ENCODE results near the gene RASSF1.
"Not testable (repeated sequence)": the region's sequence is repeated elsewhere in the genome, so short reads cannot be mapped to it uniquely, and the experiment has no call there.

RASSF1 gene

GRCh38 chr3:50323614-50324199 is 16.9 kb downstream of the RASSF1 start:
- DNase-seq (ENCODE audit: low spot score), result no peak

- DNase-seq (ENCODE audit: low spot score), result no peak
Measured at GRCh38 chr3:50323092-50323600, 17.5 kb downstream of the RASSF1 start.

GRCh38 chr3:50322386-50323091 is 18.1 kb downstream of the RASSF1 start, which contains the start of gene HYAL2:
Gene HYAL2 (minus strand): TSS chr3:50322745. CDS start chr3:50320489, 2,256 bp downstream.
- DNase-seq (ENCODE audit: low spot score), result no peak

GRCh38 chr3:50322115-50322385 is 18.6 kb downstream of the RASSF1 start:
- DNase-seq (ENCODE audit: low spot score), result no peak

- peak; percentile 78 for DNase-seq (ENCODE audit: low spot score)
Measured at GRCh38 chr3:50321336-50322114, 19.1 kb downstream of the RASSF1 start.

GRCh38 chr3:50320853-50321335 is 19.7 kb downstream of the RASSF1 start:
- peak; percentile 49 for DNase-seq (ENCODE audit: low spot score)

- DNase-seq (ENCODE audit: low spot score), result no peak
Measured at GRCh38 chr3:50319894-50320625, 20.6 kb downstream of the RASSF1 start.

GRCh38 chr3:50319181-50319893 is 21.3 kb downstream of the RASSF1 start:
- DNase-seq (ENCODE audit: low spot score), result no peak

GRCh38 chr3:50318615-50319014 is 22.0 kb downstream of the RASSF1 start:
- DNase-seq (ENCODE audit: low spot score), result no peak

- DNase-seq (ENCODE audit: low spot score), result no peak
Measured at GRCh38 chr3:50318163-50318562, 22.5 kb downstream of the RASSF1 start.

- DNase-seq (ENCODE audit: low spot score), result no peak
Measured at GRCh38 chr3:50317300-50317699, 23.3 kb downstream of the RASSF1 start.

GRCh38 chr3:50316657-50317242 is 23.9 kb downstream of the RASSF1 start:
- DNase-seq (ENCODE audit: low spot score), result peak; percentile 87

- no peak for DNase-seq (ENCODE audit: low spot score)
Measured at GRCh38 chr3:50314816-50315215, 25.8 kb downstream of the RASSF1 start.

GRCh38 chr3:50314342-50314741 is 26.3 kb downstream of the RASSF1 start:
- no peak for DNase-seq (ENCODE audit: low spot score)

- DNase-seq (ENCODE audit: low spot score), result not testable (repeated sequence)
Measured at GRCh38 chr3:50312041-50312440, 28.6 kb downstream of the RASSF1 start.

- no peak for DNase-seq (ENCODE audit: low spot score)
Measured at GRCh38 chr3:50304601-50305000, 36.0 kb downstream of the RASSF1 start.

- DNase-seq (ENCODE audit: low spot score), result no peak
Measured at GRCh38 chr3:50303013-50303815, 37.4 kb downstream of the RASSF1 start, which contains the start of gene HYAL1. Gene HYAL1 (minus strand): TSS chr3:50303574. CDS start chr3:50302956, 618 bp downstream.

- DNase-seq (ENCODE audit: low spot score), result no peak
Measured at GRCh38 chr3:50302095-50303012, 38.3 kb downstream of the RASSF1 start.

- no peak for DNase-seq (ENCODE audit: low spot score)
Measured at GRCh38 chr3:50300681-50301254, 39.9 kb downstream of the RASSF1 start.
